GM12873 (cell line): ENCODE measurements around the gene BMP8B.

ENCODE experiments used
- TF ChIP-seq, protein P1 (sequence below): IDR thresholded peaks from 2 replicates; pipeline ENCODE4 v1.5.1; 2012; ENCODE audit warnings: low read depth, mild to moderate bottlenecking, moderate library complexity, low read length, control low read depth; ENCODE audit not compliant: insufficient read depth; ENCODE audit errors: missing control alignments

The BMP8B gene

DNA sequence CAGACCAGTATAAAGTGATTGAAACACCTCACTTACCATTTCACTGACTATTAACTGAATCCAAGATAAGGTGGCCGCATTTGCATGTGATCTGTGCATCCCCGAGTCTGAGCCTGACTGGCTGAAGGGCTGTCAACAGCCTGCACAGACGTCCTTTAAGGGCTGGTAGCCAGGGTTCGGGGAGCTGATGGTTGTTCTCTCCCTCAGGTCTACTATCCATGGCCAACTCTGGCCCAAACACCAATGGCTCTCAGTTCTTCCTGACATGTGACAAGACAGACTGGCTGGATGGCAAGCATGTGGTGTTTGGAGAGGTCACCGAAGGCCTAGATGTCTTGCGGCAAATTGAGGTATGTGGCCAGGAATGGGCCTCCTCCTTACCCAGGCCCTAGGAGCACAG is 36.0 kb downstream of the BMP8B start:
- TF ChIP-seq, protein P1, sequence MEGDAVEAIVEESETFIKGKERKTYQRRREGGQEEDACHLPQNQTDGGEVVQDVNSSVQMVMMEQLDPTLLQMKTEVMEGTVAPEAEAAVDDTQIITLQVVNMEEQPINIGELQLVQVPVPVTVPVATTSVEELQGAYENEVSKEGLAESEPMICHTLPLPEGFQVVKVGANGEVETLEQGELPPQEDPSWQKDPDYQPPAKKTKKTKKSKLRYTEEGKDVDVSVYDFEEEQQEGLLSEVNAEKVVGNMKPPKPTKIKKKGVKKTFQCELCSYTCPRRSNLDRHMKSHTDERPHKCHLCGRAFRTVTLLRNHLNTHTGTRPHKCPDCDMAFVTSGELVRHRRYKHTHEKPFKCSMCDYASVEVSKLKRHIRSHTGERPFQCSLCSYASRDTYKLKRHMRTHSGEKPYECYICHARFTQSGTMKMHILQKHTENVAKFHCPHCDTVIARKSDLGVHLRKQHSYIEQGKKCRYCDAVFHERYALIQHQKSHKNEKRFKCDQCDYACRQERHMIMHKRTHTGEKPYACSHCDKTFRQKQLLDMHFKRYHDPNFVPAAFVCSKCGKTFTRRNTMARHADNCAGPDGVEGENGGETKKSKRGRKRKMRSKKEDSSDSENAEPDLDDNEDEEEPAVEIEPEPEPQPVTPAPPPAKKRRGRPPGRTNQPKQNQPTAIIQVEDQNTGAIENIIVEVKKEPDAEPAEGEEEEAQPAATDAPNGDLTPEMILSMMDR = no peak

DNA sequence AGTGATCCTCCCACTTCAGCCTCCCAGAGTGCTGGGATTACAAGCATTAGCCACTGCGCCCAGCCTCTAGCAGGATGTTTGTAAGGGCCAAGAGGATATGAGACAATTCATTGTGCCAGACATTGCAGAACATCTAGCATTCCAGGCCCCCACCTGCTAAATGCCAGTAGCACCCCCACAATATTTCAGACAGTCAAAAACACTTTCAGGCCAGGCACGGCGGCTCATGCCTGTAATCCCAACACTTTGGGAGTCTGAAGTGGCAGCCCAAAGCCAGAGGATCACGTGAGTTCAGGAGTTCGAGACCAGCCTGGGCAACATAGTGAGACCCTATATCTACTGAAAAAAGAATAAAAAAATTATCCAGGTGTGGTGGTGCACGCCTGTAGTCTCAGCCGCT is 37.1 kb downstream of the BMP8B start:
- TF ChIP-seq, protein P1 = no peak

DNA sequence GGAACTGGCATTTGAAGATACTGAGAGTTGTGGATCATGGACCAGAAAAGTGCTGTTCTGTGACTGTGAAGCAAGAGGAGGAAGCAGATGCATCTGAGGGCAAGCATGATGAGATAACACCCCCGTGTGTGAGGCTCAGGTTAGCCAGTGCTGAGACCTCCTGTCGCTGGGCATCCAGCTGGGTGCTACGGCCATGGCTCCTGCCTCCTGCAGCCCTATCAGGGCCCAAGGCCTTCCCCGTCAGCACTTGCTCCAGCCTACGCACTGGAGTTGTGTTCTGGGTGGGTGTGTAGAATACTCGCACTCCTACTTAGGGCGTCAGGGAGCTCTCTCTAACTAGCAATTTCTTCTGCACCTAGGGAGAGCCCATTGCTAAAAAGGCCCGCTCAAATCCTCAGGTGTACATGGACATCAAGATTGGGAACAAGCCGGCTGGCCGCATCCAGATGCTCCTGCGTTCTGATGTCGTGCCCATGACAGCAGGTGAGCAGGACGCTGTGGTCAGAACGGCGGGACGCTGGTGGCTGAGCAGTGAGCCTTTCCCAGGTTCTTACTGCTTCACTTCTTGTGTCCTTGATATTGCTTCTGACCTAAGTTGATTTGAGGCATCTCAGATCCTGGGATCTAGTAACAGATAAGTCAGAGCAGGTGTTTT is 43.5 kb downstream of the BMP8B start:
- TF ChIP-seq, protein P1 = no peak

DNA sequence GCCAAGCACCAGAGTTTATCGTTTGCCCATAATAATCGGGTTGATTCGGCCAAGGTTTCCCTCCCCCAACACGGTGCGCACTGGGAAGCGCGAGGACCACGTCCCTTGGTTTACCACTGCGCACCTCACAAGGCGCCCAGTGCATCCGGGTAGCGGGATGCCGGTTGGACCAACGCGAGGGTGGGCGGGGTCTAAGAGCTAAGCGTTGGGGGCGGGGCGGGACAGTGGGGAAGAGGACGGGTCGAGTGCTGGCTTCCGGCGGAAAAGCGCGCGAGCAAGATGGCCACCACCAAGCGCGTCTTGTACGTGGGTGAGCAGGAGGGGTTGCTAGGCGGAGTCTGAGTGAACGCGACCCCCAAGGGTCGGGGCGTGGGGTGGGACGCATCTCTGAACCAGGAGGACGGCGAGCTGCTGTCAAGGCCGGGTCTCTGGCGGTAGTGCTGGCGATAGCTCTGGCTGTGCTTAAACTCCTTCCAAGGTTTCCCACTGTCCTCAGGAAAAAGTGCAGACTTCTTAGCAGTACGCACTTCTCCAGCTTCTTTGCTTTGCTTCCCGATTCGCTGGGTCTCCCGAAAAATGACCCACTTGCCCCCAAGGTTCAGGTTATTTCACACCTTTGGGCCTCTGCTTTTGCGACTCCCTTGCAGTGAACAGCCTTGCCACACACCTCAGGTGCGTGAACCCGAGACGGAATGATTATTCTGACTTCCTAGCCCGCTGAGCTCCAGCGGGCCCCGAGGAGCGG is 49.9 kb downstream of the BMP8B start, which contains the start of gene PPIE:
PPIE (plus strand) TSS at position 261 of the 745 bp plus-strand sequence; CDS start at position 280, 19 bp downstream.
- TF ChIP-seq, protein P1 = no peak

DNA sequence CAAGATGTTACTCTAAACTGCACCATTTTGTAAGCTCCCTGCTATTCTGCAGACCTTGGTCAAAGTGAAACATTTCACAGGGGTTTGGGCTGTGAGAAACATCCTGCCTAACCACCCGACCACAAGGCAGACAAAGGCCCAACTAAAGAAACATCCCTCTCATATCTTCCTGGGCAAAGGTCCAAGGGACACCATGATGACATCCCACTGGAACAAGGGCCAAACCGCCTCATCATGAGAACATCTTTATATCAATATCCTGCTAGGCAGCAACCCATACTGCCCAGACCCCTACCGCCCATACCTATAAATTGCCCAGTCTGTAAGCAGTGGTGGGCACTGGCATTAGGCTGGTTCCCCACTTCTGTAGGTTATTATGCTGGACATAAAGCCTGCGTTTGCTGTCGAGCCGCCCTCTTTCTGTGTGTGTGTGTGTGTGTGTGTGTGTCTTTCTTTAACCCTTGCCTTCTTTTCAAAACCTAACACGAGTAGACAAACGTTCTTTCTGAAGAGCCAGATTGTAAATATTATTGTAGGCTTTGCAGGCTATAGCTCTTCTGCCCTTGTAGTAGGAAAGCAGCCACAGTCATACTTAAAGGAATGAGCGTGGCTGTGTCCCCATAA is 51.0 kb downstream of the BMP8B start:
- TF ChIP-seq, protein P1 = no peak

DNA sequence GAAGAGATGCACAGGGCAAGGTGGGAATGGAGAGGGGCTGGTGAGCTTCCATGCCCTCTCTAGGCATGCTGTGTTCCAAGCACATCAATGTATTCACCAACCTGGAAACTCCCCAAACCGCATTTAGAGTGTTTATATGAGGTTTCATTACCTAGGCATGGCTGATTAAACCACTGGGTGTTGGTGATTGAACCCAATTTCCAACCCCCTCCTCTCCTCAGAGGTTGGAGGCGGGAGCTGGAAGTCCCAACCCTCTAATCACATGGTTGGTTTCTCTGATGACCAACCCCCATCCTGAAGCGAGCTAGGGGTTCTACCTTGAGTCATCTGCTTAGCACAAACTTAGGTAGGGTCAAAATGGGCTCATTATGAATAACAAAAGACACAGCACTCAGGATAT is 52.9 kb downstream of the BMP8B start:
- TF ChIP-seq, protein P1 = no peak

DNA sequence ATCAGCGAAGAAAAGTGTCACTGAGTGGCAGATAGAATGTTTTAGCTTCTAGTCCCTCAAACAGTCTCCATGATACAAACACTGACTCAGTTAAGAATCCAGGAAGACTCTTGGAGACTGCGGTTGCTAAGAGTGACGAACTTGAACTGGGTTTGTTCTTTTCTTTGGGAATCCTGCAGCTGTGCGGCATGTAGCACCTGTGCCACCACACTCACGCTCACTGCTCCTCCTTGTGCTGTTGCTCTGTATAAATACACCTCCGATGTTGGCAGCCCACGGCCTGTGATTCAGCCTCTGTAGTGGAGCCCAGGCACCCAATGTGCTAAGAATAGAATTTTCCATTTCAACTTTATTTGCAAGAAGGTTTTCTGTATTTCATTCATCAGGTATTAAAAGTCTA is 55.5 kb downstream of the BMP8B start:
- TF ChIP-seq, protein P1 = no peak
